Measurements from ENCODE around the gene PACRG. TPM values are rescaled to one million over a fixed set of nuclear protein-coding genes. Genes with fewer than 3 reads are reported as not detected.

PACRG gene
- total RNA-seq, 2 donors from 2014 or later, result 13.0 TPM; not detected in 1

- peaks cover 2 to 19% of the 10 kb centered on the region in 2 donors for H3K4me1 ChIP-seq (ENCODE audit: control insufficient read depth in 1 of 2, low read depth in 2 of 2)
- no peak for TF ChIP-seq CTCF (IDR thresholded peaks at IDR 0.05)
- no peak overlapping the region for H3K4me3 ChIP-seq
- H3K27ac ChIP-seq, result no peak overlapping the region
- ATAC-seq (ENCODE audit: insufficient number of reproducible peaks, low FRiP score, low read depth) (no peak), DNase-seq (ENCODE audit: low spot score) (no peak)
- no peaks in the 10 kb centered on the region for H3K27me3 ChIP-seq (replicated peaks; ENCODE audit: insufficient read depth)
- H3K9me3 ChIP-seq, result no peaks in the 10 kb centered on the region
- no peaks in the 10 kb centered on the region for H3K36me3 ChIP-seq
Measured at GRCh38 chr6:163340201-163340887, 612.6 kb downstream of the PACRG start.

DNA sequence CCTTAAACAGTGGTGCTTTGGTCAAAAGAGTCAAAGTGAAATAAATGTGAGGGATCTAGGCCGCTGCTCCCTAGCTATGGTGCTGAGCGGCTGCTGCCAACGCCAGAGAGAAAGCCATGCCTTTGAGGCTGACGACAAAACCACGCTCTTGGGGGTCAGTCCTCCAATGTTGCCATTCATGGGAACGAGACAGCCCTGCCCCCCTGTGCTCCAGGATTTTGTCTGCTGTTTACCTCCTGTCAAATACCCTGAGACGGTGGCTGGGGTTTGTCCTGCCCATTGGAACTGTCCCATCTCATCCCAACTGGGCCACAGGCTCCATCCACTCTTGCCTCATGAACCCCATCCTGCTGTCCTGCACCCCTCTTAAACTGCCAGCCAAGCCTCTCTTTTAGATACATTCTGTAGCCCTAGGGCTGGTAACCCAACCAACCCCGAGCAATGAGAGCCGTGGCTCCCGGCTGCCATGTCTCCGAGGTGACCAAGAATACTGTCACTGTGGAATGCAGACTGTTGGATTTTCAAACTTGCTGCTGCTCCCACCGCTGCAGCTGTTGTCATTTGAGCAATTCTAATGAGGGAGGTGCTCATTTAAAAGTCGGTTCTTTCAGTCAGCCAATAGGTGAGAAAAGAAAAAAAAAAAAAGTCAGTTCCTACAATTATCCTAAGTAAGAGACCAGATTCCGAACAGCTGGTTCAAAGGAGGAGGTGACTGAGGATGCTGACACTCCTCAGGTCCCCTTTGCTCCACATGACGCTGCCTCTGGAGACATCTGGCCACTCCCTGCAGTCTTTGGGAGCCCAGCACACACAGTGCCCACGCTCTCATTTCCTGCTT, 613.7 kb downstream of the PACRG start:
- Histone ChIP-seq H3K9me3 (no peaks in the 10 kb centered on the region), H3K36me3 (no peaks in the 10 kb centered on the region), H3K27me3 (replicated peaks; ENCODE audit: insufficient read depth) (no peaks in the 10 kb centered on the region), H3K4me1 (ENCODE audit: control insufficient read depth in 1 of 2, low read depth in 2 of 2) (peaks cover 0 to 17% of the 10 kb centered on the region in 2 donors), H3K4me3 (no peak overlapping the region), H3K27ac (no peak overlapping the region)
- ATAC-seq (ENCODE audit: insufficient number of reproducible peaks, low FRiP score, low read depth), result no peak
- TF ChIP-seq CTCF (IDR thresholded peaks at IDR 0.05), result no peak
- DNase-seq (ENCODE audit: low spot score), result no peak

DNA sequence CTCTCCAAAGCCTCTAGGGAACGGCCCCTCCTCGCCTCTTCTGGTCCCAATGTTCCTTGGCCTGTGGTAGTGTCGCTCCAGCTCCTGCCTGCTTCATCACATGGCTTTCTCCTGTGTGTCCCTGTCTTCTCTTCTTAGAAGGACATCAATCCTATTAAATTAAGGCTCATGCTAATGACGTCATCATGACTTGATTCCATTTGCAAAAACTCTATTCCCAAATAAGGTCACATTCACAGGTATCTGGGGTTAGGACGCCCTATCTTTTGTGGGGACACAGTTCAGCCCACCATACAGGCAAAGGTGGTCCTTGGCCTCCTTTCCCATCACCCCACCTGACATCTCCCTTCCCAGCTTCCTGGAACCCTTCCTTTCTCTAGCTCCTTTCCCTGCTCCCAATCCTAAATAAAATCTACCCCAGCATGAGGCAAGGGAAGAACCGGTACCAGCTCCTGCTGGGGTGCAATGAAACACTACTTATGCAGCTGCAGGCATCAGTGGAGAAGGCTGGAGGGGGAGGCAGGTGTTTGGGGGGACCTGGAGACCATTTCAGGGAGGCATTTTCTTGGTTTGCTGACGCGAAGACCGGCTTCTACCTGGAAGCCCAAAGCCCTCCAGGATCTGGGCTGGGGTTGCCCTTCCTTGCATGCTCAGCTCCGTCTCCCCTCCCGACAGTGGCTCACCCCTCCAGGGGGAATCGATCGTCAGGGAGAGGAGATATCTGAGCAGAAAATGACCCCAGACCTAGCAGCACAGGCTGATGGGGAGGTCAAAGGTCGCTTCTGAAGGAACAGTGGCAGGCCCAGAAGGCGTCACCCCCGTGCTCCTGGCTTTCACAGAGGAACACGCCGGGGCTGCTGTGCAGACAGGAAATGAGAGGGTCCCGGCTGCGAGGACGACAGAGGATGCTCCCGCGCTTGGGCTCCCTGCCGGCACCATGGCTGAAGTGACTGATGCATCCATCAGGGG, 615.1 kb downstream of the PACRG start:
- Histone ChIP-seq H3K9me3 (no peaks in the 10 kb centered on the region), H3K4me1 (ENCODE audit: control insufficient read depth in 1 of 2, low read depth in 2 of 2) (peaks cover 0 to 28% of the 10 kb centered on the region in 2 donors), H3K27ac (no peak overlapping the region), H3K4me3 (no peak overlapping the region), H3K27me3 (replicated peaks; ENCODE audit: insufficient read depth) (no peaks in the 10 kb centered on the region), H3K36me3 (no peaks in the 10 kb centered on the region)
- DNase-seq (ENCODE audit: low spot score) (no peak), ATAC-seq (ENCODE audit: insufficient number of reproducible peaks, low FRiP score, low read depth) (no peak)
- no peak for TF ChIP-seq CTCF (IDR thresholded peaks at IDR 0.05)

GRCh38 chr6:163343609-163344008, 615.8 kb downstream of the PACRG start:
- Histone ChIP-seq H3K4me1 (ENCODE audit: control insufficient read depth in 1 of 2, low read depth in 2 of 2) (peaks cover 0 to 28% of the 10 kb centered on the region in 2 donors), H3K36me3 (no peaks in the 10 kb centered on the region), H3K27ac (no peak overlapping the region), H3K4me3 (no peak overlapping the region), H3K27me3 (replicated peaks; ENCODE audit: insufficient read depth) (no peaks in the 10 kb centered on the region), H3K9me3 (no peaks in the 10 kb centered on the region)
- DNase-seq (ENCODE audit: low spot score) (no peak), ATAC-seq (ENCODE audit: insufficient number of reproducible peaks, low FRiP score, low read depth) (no peak)
- TF ChIP-seq CTCF (IDR thresholded peaks at IDR 0.05), result no peak

Data from thoracic aorta (tissue), 2 donors.